Measurements from ENCODE around the gene HOXA9.
A peak's percentile ranks its signal among the peaks of the same experiment; 100 is the strongest.

The HOXA9 gene

GRCh38 chr7:27200761-27201579 lies 35.6 kb upstream of the HOXA9 start:
- no peak for DNase-seq

- peak; percentile 54 to 67 for DNase-seq
Measured at GRCh38 chr7:27199849-27200760, 34.8 kb upstream of the HOXA9 start, which contains the start of gene HOXA13. HOXA13 (minus strand) TSS chr7:27200091; CDS start chr7:27200077, 14 bp downstream.

- DNase-seq: peak; percentile 15 to 45
Measured at GRCh38 chr7:27198871-27199801, 33.8 kb upstream of the HOXA9 start.

- DNase-seq: no peak
Measured at GRCh38 chr7:27198138-27198841, 33.0 kb upstream of the HOXA9 start.

GRCh38 chr7:27197137-27198042 lies 32.1 kb upstream of the HOXA9 start:
- no peak for DNase-seq

GRCh38 chr7:27196287-27196767 lies 31.0 kb upstream of the HOXA9 start:
- DNase-seq: peak; percentile 66 to 68

- no peak for DNase-seq
Measured at GRCh38 chr7:27194686-27195379, 29.5 kb upstream of the HOXA9 start.

GRCh38 chr7:27194002-27194352 lies 28.6 kb upstream of the HOXA9 start:
- no peak for DNase-seq

- DNase-seq: no peak
Measured at GRCh38 chr7:27193335-27194001, 28.1 kb upstream of the HOXA9 start.

GRCh38 chr7:27192546-27193334 lies 27.4 kb upstream of the HOXA9 start:
- no peak for DNase-seq

- no peak for DNase-seq
Measured at GRCh38 chr7:27191833-27192545, 26.7 kb upstream of the HOXA9 start.

GRCh38 chr7:27191161-27191731 lies 25.9 kb upstream of the HOXA9 start:
- no peak for DNase-seq

GRCh38 chr7:27189997-27190748 lies 24.8 kb upstream of the HOXA9 start:
- no peak for DNase-seq

GRCh38 chr7:27189295-27189996 lies 24.1 kb upstream of the HOXA9 start:
- no peak for DNase-seq

- no peak for DNase-seq
Measured at GRCh38 chr7:27188386-27189294, 23.3 kb upstream of the HOXA9 start.
